Hippocampal formation (tissue), 2 donors: ENCODE measurements around the gene SCGB1D2.
"Not testable (repeated sequence)": the region's sequence is repeated elsewhere in the genome, so short reads cannot be mapped to it uniquely, and the experiment has no call there.

Experiments used
- DNase-seq, 2 donors: peaks; one replicate each; lab custom pipeline; 2025; lab: John Stamatoyannopoulos, UW

The SCGB1D2 gene, protein sequence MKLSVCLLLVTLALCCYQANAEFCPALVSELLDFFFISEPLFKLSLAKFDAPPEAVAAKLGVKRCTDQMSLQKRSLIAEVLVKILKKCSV

DNA sequence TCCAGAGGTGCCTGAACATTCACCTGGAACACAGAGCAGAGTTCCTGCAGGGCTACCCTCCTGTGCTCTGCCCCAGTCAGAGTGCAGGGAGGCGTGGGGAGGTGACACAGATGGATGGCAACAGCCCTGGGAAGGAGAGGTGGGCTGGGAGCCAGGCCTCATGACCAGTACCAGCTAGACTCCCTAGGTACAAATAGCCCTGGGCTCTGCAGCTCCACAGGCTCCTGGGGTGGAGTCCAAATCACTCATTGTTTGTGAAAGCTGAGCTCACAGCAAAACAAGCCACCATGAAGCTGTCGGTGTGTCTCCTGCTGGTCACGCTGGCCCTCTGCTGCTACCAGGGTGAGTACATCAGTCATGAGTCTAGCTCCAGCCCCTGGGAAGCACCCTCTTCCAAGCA lies at the start of gene SCGB1D2:
Gene SCGB1D2, plus strand, starts transcription at position 219 of the 400 bp plus-strand sequence. Its CDS starts 69 bp downstream, at position 288.
- DNase-seq = peak in 1 of 2 donors; percentile 2

DNA sequence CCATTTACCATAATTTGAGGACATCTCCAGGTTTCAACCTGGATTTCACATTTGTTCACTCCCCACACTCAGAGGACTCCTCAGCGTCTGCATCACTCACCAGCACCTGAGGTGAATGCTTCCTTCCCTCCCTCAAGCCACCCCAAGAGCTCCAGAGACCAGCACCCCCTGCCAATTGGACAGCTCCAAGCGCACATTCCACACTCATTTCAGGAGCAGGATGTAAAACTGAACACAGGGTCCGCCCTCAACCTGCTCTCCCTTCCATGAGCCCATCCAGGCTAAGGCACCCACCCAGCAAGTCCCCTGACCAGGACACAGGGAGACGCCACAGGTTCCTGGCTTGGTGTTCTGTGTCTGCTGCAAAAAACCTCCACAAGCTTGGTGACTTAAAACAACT lies 48.1 kb upstream of the SCGB1D2 start:
- no peak for DNase-seq

DNA sequence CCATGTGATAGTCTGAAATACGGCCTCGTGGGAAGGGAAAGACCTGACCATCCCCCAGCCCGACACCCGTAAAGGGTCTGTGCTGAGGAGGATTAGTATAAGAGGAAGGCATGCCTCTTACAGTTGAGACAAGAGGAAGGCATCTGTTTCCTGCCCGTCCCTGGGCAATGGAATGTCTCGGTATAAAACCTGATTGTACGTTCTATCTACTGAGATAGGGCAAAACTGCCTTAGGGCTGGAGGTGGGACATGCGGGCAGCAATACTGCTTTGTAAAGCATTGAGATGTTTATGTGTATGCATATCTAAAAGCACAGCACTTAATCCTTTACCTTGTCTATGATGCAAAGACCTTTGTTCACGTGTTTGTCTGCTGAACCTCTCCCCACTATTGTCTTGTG lies 47.0 kb upstream of the SCGB1D2 start:
- DNase-seq = not testable (repeated sequence)

- DNase-seq = no peak
Observed at GRCh38 chr11:62195945-62196344, 46.1 kb upstream of the SCGB1D2 start.

DNA sequence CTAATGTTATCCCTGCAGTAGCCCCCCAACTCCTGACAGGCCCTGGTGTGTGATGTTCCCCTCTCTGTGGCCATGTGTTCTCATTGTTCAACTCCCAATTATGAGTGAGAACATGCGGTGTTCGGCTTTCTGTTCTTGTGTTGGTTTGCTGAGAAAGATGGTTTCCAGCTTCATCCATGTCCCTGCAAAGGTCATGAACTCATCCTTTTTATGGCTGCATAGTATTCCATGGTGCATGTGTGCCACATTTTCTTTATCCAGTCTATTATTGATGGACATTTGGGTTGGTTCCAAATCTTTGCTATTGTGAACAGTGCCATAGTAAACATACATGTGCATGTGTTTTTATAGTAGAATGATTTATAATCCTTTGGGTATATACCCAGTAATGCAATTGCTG lies 44.6 kb upstream of the SCGB1D2 start:
- not testable (repeated sequence) for DNase-seq

GRCh38 chr11:62201376-62201775 lies 40.7 kb upstream of the SCGB1D2 start:
- DNase-seq = no peak

DNA sequence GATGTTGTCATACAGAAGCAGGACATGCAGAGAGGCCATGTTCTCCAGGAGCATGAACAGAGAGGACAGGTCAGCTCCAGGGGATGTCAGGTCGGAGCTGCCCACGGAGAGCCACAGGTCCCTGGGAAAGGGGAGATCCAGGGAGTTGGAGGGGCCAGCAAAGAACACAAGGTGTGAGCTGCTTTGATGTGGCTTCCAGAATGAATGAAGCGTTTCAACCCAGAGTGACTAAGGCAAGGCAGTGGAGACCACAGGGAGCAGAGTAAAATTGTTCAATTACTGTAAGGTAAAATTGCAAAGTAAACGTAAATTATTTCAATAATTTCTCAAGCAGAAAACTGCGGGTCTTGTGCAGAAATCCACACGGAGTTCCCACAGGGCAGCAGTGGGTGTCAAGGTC lies 39.1 kb upstream of the SCGB1D2 start:
- DNase-seq = no peak

DNA sequence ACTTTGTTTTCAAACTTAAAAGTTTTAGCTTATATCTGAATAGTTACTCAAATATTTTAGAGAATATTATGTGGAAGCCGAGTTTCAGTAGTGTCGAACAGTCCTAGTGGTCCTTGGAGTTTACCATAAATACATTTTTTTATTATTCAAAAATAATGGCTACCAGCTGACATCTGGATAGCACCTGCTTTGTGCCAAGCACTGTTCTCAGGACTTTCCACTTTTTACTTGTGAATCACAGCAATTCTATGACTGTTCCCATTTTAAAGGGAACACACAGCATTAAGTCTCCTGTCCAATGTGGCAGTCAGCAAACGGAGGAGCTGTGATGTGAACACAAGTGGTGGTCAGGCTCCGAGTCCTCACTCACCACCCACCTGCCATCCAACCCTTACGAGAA lies 37.6 kb upstream of the SCGB1D2 start:
- no peak for DNase-seq

DNA sequence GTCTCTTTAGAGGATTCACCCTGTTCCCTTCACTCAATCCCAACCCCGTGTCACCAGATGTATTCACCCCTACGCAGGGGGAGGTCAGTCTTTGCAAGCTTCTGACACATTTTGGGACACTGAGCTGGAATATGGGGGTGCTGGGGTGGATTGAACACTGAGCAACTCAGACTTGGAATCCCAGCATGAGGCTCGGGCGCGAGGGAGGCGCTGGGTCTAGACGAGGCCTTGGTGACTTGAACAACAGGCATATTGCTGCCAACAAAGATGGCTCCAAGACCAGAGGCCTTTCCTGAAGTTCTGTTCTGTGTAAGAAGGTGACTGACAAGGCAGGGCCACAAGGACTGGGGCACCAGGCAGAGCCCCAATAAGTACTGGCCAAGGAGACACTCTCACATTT lies 36.6 kb upstream of the SCGB1D2 start:
- no peak for DNase-seq

GRCh38 chr11:62206276-62207066 lies 35.6 kb upstream of the SCGB1D2 start:
- DNase-seq = not testable (repeated sequence)

GRCh38 chr11:62208785-62209144 lies 33.3 kb upstream of the SCGB1D2 start:
- DNase-seq = no peak

DNA sequence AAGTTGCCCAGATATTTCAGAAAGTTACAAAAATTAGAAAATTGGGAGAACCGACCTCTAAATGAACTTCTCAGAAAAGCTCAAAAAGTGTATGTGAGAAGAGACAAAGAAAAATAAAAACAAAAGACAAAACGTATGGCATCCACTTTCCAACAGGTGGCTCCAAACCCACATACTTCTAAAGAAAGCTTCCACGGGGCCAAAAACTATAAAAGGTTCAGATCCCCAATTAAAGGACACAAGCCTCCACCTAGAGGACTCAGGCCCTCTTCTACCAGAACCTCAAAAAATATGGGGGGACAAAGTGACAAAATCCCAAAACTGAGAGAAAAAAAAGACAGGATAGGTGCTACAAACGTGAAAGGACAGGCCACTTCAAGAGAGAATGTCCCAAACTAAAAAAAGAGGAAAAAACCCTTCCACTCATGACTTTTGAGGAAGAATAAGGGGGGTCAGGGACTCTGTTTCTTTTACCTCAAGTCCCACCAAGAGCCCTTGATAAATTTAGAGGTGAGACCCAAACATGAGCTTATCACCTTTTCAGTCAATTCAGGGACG lies 24.8 kb upstream of the SCGB1D2 start:
- no peak for DNase-seq

DNA sequence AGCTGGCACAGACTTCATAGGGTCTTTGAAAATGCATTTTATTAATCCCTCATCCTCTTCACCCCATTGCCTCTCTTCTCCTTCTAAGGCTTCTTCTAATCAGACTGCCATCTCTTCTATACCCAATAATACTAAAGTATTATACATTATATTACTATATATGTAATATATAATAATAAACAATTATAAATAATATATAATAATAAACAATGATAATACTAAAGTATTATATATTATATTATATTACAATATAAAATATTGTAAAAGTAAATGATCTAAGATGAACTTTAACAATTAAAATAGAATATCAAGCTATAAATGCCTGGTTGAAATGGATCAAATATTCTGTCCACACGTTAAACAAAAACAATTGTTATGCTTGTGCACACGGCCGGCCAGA lies 20.5 kb upstream of the SCGB1D2 start:
- no peak for DNase-seq

DNA sequence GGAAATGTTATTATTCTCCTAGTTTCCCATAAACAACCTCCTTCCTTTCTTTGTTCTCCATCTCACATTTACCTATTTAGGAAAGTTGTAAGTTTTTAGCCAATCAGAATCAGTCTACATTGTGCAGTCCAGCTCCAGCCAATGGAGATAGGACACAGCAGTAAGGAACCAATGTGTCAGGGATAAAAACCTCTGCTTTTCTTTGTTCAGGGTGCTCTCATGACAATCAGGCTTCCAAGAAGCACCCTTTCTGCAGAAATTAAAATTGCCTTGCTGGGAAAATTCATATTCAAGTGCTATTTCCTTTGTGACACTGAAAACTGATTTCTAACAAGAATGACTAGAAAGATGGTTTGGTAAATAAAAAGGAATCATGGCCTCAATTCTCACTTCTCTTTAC lies 18.9 kb upstream of the SCGB1D2 start:
- DNase-seq = no peak

DNA sequence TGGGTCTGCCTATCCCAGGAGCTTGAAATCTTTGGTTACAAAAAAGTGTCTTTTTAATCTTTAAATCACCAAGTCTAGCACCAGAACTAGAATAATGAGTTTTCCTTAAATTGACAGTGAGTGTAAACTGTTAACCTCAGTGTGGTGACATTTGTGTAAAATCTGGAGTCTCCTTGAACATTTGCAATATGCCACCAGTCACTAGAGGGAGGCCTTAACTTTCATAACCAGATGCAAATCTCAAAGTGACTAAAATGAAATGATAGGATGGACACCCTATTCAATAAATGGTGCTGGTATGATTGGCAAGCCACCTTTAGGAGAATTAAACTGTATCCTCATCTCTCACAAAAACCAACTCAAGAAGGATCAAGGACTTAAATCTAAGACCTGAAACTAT lies 8.3 kb upstream of the SCGB1D2 start:
- DNase-seq = no peak

DNA sequence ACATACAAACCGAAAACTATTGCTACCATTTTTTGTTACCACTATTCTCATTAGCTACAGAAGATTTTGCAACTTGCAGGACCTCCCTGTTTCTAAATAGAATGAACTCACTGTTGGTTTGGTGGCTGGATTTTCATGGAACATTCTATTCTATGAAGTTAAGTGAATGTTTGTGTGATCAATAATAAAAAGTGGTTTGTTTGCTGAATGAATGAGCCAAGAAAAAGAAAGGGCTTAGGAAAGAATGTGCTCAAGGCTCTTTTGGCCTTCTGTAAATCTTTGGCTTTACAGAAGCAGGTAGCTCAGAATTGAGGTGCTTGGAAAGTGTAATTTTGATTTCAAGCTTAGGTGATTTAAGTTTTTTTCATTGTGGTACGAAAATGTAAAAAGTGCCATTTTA lies 5.9 kb upstream of the SCGB1D2 start:
- no peak for DNase-seq

- no peak for DNase-seq
Observed at GRCh38 chr11:62237499-62237898, 4.5 kb upstream of the SCGB1D2 start.

GRCh38 chr11:62238151-62238550 lies 3.9 kb upstream of the SCGB1D2 start:
- no peak for DNase-seq

DNA sequence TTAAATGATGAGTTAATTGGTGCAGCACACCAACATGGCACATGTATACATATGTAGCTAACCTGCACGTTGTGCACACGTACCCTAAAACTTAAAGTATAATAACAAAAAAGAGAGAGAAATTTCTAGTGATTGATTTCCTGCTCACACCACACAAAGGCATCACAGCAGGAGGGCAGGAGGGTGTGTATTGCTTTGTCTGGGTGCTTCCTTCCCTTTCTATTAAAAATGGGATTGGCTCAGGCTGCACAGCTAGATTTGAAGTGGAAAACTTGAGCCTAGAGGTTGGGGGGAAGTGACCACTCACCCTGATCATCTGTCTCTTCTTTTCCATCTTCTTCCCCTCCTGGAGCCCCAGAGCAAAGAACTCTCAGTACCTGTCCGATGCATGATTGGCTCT lies 944 bp upstream of the SCGB1D2 start:
- no peak for DNase-seq

DNA sequence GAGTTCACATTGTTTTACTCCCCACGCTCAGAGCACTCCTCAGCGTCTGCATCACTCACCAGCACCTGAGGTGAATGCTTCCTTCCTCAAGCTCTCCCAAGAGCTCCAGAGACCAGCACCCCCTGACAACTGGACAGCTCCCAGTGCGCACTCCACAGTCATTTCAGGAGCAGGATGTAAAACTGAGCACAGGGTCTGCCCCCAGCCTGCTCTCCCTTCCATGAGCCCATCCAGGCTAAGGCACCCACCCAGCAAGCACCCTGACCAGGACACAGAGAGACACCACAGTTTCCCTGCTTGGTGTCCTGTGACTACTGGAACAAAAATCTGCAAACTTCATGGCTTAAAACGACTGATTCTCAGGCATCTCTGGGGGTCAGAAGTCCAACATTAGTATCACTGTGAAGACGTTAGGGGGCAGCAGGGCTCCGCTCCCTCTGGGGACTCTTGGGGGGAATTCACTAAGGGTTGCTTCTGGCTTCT lies 3.3 kb downstream of the SCGB1D2 start:
- no peak for DNase-seq

DNA sequence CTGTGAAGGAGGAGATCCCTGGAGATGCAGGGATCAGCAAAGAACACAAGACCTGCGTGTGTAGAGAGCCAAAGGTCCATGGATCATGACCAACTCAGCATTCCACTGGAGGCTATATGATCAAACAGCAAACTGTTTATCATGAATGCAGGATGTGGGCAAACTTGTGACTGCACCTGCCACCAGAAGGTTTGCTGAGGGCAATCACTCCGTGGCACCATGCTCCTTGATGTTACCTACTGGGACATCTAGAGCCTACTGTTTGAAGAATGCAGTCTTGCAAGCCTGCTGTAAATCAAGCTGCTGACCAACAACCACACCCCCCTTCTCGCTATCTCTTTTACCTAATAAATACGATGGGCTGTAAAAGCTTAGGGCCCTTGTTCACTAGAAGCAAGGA lies 9.7 kb downstream of the SCGB1D2 start:
- no peak for DNase-seq

DNA sequence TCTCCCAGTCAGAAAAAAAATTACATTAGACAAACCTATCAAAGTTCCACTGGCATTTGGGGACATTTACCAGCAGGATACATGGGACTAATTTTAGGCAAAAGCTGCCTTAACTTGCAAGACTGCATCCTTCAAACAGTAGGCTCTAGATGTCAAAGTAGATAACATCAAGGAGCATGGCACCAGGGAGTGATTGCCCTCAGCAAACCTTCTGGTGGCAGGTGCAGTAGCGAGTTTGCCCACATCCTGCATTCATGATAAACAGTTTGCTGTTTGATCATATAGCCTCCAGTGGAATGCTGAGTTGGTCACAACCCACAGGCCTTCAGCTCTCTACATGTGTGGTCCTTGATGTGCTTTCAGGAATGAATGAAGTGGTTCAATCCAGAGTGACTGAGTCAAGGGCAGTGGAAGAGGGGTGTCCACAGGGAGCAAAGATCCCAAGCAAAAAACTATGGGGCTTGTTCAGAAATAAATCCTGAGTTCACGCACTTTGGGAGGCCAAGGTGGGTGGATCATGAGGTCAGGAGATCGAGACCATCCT lies 12.0 kb downstream of the SCGB1D2 start:
- DNase-seq = no peak

DNA sequence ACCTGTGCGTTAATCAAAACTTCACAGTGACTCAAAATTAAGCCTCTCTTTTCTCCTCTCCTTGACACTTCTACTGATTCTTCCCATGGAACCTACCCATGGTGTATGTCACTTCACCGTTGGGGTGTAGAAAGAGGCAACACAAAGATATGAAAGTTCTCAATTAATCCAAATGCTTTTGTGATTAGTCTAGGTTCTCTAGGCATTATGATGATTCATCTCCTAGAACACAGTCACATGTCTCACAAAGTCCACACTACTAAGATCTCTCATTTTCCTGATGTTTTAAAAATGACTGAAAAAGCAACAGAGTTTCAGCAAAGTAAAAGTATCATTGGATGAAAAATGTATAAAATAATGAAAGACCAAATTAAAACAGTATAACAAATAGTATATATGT lies 14.2 kb downstream of the SCGB1D2 start:
- DNase-seq = no peak
